T-helper 1 cell (primary cell): ENCODE data around the gene IFTAP.

ENCODE experiments used
- DNase-seq, 5 donors: peaks; one replicate each; pipeline ENCODE4 v3.0.0-alpha.2; 2012 to 2020

IFTAP gene

DNA sequence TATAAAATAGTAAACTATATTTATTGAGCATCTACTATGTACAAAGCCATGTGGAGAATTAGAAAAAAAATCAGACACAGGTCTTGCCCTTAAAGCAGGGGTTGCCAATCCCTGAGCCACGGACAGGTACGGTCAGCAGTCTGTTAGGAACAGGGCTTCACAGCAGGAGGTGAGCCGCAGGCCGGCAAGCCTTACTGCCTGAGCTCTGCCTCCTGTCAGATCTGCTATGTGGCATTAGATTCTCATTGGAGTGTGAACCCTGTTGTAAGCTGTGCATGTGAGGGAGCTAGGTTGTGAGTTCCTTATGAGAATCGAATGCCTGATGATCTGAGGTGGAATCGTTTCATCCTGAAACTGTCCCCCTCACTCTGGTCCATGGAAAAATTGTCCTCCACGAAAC is 5.9 kb downstream of the IFTAP start:
- no peak for DNase-seq

GRCh38 chr11:36601155-36601554 is 6.9 kb downstream of the IFTAP start:
- DNase-seq = no peak

DNA sequence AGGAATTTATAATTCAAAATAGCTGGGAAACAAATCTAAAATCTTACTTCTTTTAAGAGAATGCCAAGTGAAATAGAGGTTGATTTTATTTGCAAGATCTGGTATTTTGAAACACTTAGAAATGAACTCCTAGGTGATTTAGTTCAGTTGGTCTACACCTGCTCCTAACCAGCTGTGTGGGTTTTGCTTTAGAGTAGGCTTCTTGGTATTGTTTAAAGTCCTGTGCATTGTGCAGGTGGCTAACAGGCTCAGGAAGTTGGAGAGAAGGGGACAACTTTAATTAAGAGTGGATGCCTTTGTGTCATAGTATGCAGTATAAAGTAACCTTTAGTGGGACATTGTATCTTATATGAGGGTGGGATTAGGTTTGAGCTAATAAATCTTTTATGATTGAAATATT is 7.8 kb downstream of the IFTAP start:
- DNase-seq = no peak

GRCh38 chr11:36605221-36606216 is 11.2 kb downstream of the IFTAP start:
- DNase-seq = no peak

GRCh38 chr11:36608491-36609199 is 14.3 kb downstream of the IFTAP start:
- DNase-seq = no peak

DNA sequence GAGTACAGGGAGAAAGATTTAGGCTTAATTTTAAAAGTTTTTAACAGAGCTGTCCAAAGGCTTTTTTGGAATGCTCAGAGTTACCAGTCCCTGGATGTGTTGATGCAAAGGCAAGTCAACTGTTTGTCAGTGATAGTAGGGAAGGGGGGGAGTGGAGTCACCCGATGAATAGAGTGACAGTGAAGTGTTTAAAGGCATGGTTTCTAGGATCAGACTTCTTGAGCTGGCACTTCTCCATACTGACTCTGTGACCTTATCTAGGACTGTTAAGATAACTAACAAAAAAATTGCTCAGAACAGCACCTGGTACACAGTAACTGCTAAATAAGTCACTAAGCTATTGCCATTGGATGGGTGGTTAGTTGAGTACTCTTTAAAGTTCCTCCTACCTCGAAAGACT is 15.1 kb downstream of the IFTAP start:
- no peak for DNase-seq

GRCh38 chr11:36615826-36616225 is 21.5 kb downstream of the IFTAP start:
- no peak for DNase-seq

- no peak for DNase-seq
Observed at GRCh38 chr11:36617543-36618362, 23.5 kb downstream of the IFTAP start.

DNA sequence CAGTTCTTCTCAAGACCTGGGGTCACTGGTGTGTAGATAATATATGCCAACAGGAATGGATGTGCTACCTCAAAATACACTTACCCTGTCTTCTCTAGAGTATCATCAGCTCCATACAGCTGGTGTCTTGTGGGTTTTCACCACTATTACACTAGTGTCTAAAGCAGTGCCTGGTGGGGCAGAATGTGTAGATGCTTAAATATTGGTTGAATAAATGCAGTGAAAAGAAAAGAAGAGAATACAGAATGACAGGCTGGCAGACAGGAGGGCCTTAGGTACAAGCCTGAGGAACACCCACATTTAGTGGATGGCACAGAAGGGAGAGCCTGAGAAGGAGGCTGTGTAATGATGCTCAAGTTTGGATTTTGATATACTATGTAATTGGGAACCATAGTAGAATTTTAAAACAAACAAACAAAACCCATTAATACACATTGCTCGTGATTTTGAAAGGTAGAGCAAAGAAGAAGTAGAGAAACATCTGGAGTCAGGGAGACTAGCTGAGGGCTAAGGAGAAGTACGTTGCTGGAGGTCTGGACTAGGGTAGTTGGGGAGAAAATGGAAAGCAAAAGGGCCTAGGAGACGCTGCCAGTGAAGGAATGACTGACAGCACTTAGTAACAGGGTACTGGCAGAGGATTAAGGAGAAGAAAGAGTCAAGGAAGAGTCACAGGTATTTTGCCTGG is 24.2 kb downstream of the IFTAP start:
- no peak for DNase-seq

GRCh38 chr11:36619502-36619901 is 25.2 kb downstream of the IFTAP start:
- no peak for DNase-seq

DNA sequence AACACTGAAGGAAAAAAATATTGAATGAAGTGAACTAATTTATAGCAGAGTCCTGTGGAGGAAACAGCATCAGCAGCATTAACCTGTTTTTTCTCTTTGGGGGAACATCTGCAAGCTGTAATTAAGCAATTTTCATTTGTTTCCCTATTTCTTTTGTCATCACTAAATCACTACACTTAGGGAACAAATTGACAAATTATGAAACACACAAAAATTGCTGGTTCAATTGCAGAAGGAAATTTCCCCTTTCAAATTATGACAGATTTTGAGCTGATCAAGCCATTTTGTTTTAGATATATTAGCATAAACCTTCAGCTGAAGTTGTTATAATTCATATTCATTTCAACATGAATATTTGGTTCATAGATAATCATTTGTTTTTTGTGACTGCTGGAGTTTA is 25.9 kb downstream of the IFTAP start:
- no peak for DNase-seq

- DNase-seq = peak in 1 of 5 donors; percentile 4
Observed at GRCh38 chr11:36622431-36623136, 28.3 kb downstream of the IFTAP start.

DNA sequence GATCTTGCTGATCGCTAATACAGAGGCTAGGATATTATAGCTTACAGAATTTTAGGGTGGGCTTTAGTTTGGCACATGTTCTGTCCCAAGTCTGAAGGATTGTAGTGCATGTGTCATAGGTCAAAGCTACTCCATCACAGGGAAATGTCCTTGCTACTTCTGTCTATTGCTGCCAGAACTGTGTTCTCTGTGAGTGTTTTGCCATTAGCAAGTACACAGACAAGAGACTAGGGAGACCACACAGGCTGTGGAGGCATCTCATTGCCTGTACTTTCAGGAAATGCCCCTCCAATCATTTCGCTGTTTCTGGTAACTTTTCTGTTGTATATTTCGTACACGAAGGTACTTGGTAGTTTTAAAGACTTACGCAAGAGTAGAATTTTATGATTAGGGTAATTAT is 29.2 kb downstream of the IFTAP start:
- DNase-seq = no peak

DNA sequence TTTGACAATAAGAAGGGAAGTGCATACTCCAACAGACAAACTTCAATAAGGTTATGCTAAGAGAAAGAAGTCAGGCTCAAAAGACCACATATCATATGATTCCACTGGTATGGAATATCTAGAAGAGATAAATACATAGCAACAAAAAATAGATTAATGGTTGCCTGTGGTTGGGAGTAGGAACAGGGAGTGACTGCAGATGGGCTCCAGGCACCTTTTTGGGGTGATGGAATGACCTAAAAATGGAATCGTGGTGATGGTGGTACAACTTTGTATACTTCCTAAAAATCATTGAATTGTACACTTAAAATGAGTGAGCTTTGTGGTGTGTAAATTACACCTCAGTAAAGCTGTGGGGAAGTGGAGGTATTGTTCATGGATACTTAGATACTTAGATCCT is 32.7 kb downstream of the IFTAP start:
- DNase-seq = no peak

- no peak for DNase-seq
Observed at GRCh38 chr11:36627471-36627870, 33.2 kb downstream of the IFTAP start.

- DNase-seq = no peak
Observed at GRCh38 chr11:36628141-36628540, 33.8 kb downstream of the IFTAP start.

GRCh38 chr11:36628765-36629244 is 34.5 kb downstream of the IFTAP start:
- DNase-seq = no peak

DNA sequence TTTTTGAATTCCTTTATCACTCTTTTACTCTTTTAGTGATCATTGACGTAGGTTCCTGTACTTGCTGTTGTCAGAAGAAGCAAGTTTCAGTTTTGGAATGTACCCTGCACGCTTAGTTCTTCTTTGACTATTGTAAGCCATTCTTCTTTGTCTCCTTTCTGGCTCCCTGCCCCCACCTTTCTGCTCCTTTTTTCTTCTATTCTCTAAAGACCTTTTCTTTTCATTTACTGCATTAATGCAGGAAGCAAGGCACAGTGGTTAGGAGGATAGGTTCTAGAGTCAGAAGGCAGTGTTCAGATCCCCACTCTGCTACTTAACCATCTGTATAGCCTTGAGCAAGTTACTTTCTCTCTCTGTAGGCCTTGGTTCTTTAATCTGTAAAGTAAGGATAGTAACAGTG is 37.5 kb downstream of the IFTAP start:
- DNase-seq = peak in 1 of 5 donors; percentile 40

DNA sequence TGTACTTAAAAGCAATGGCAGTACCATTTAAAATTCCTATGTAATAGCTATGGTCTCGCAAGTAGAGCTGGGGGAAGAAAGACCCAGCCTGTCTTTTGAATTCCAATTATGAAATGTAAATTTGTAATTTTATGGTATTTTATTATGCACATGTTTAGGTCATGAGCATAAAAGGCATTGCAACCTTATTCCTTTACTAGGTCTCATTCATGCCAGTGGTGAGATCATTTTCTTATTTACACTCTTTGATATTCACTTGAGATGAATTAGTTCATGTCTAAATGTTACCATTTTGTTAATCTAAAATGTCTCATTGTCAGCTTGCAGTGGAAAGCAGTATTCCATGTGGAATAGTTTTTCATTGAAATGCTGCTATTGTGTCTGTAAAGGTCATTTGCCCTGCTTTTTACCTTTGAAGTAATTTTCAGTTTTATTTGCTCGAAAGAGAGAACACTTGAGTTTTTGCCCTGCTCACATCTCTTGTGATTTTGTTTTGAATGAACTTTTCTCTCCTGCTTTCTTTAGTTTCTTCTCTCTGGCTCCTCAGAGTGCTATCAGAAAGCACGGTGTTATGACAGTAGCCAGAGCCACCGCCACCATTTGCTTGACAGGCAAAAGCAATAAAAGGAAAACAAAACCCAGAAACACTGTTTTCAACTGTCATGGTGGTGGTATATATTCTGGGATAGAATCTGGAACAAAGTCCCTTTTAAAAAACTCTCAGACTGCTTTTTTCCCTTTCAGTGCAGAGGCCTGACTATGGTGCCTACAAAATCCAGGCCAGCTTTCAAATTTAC is 41.0 kb downstream of the IFTAP start:
- no peak for DNase-seq

GRCh38 chr11:36638556-36638955 is 44.3 kb downstream of the IFTAP start:
- no peak for DNase-seq
